22Rv1 (cell line): ENCODE results near the gene DPP3.
A peak's percentile ranks its signal among the peaks of the same experiment; 100 is the strongest.

Experiments
- H3K27ac ChIP-seq: fragments of 450-650 bp; 2 replicates; pipeline ENCODE4 v1.5.1; 2017
- ZFX ChIP-seq: fragments of 450-650 bp; IDR thresholded peaks from 2 replicates; pipeline ENCODE4 v1.6.1; 2017; ENCODE audit warnings: antibody characterized with exemption, borderline replicate concordance
- TF ChIP-seq, protein P1 (sequence below): fragments of 450-650 bp; IDR thresholded peaks from 2 replicates; pipeline ENCODE4 v1.5.1; 2017; ENCODE audit warnings: mild to moderate bottlenecking

Gene DPP3

DNA sequence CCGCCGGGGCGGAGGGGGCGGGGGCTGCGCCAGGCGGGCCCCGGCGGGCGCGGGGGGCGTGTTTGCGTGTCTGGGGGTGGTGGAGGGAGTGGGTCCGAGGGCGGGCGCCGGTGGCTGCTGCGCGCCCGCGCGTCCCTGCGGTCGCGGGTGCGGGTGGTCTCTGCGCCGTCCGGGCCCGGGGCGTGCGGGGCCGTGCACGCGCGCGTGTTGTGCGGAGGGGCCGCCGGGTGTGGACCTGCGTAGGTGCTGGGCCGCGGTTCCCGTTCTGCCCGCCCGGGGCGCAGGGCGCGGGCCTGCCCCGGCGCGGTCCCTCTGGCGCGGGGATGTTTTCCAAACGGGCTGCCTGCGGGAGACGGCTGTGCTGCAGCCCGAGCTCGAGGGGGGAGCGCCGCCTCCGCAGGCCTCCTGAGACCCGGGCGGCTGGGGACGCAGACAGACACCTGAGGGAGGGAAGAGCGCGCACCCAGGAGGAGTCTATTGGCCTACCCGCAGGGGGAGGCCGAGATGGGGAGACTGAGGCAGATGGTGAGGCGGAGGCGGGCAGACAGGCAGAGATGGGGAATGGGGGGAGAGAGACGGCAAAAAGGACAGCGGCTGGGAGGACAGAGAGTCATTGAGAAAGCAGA lies 13.1 kb upstream of the DPP3 start:
- TF ChIP-seq, protein P1, sequence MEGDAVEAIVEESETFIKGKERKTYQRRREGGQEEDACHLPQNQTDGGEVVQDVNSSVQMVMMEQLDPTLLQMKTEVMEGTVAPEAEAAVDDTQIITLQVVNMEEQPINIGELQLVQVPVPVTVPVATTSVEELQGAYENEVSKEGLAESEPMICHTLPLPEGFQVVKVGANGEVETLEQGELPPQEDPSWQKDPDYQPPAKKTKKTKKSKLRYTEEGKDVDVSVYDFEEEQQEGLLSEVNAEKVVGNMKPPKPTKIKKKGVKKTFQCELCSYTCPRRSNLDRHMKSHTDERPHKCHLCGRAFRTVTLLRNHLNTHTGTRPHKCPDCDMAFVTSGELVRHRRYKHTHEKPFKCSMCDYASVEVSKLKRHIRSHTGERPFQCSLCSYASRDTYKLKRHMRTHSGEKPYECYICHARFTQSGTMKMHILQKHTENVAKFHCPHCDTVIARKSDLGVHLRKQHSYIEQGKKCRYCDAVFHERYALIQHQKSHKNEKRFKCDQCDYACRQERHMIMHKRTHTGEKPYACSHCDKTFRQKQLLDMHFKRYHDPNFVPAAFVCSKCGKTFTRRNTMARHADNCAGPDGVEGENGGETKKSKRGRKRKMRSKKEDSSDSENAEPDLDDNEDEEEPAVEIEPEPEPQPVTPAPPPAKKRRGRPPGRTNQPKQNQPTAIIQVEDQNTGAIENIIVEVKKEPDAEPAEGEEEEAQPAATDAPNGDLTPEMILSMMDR = peak; percentile 49
- TF ChIP-seq ZFX = no peak
- H3K27ac ChIP-seq = peak overlapping the region; percentile 65

- peak overlapping the region; percentile 65 for H3K27ac ChIP-seq
- no peak for TF ChIP-seq ZFX
- TF ChIP-seq, protein P1 = no peak
These were observed 12.5 kb upstream of the DPP3 start for GRCh38 chr11:66467756-66468155.

DNA sequence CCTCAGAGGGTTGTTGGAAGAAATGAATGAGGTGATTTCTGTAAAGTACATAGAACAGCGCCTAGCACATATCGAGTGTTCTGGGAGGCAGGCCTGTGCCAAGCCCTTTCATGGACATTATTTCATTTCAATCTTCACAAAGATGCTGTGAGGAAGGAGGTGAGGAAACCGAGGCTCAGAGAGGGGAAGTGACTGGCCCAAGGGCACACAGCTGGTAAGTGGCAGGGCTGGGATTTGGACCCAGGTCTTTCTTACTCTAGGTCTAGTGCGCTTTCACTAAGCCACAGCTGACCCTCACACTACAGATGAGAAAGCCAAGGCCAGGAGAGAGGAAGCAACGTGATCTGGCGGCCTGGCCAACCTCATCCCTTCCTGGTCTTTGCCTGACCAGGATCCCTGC lies 11.5 kb upstream of the DPP3 start:
- peak overlapping the region; percentile 26 for H3K27ac ChIP-seq
- no peak for TF ChIP-seq ZFX
- TF ChIP-seq, protein P1 = no peak

DNA sequence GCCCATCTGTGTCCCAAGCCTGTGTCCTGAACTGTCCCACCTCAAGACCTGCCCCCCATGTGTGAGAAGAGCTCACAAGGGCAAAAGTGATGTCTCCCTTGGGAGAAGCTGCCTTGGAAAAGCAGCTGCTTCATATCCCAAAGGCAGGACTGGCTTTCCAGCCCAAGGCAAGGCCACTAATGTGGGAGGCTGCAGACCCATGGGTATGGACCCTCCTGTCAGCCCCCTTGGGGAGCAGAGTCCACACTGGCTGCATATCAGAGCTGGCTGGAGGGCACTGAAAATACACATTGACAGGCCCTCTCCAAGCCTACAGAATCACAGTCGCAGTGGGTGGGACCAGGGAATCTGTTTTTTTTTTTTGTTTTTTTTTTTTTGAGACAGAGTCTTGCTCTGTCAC lies 10.8 kb upstream of the DPP3 start:
- TF ChIP-seq, protein P1 = no peak
- TF ChIP-seq ZFX = no peak
- H3K27ac ChIP-seq = 0 out of 2 replicates have a peak overlapping the region, but pooled peaks have one; percentile 26

DNA sequence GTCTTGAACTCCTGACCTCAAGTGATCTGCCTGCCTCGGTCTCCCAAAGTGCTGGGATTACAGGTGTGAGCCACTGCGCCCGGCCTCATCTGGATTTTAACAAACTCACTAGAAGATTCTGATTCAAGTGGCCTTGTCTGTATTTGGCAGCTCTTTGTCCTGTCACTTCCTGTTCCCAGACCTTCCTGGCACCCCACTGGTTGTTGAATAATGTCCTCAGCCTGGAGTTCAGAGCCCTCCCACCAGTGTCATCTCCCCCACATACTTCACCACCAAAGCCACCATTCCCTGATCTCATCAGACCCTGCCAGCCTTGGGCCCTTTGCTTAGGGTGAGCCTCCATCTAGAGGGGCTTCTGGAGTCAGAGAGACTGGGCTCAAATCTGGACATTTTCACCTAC lies 10.2 kb upstream of the DPP3 start:
- TF ChIP-seq, protein P1 = no peak
- TF ChIP-seq ZFX = no peak
- H3K27ac ChIP-seq = no peak overlapping the region

- no peak overlapping the region for H3K27ac ChIP-seq
- TF ChIP-seq, protein P1 = no peak
- TF ChIP-seq ZFX = no peak
These were observed 9.1 kb upstream of the DPP3 start for GRCh38 chr11:66471142-66471541.

DNA sequence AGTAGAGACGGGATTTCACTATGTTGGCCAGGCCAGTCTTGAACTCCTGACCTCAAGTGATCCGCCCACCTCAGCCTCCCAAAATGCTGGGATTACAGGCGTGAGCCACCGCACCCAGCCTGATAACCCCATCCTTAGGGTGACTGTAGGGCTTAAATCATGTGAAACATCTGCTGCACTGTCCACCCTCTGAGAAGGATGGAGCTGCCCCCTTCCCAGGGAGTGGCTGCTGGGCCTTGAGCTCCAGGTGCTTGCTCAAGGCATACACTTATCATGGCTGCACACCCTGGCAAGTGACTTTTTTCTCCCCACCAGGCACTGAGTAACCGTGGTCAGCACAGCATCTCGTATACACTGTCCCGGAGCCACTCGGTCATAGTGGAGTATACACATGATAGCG lies 8.2 kb upstream of the DPP3 start:
- H3K27ac ChIP-seq = no peak overlapping the region
- no peak for TF ChIP-seq ZFX
- TF ChIP-seq, protein P1 = no peak
